ENCODE results near the gene JAZF1.

Gene JAZF1

GRCh38 chr7:27826357-27826756 is 354.2 kb downstream of the JAZF1 start:
- TF ChIP-seq ZC3H10 (CRISPR knock-in tag; IDR thresholded peaks at IDR 0.05) (no peak), CSDC2 (CRISPR knock-in tag; IDR thresholded peaks at IDR 0.05) (no peak), TOX (CRISPR knock-in tag; IDR thresholded peaks at IDR 0.05; ENCODE audit: borderline replicate concordance) (no peak), BACH2 (CRISPR knock-in tag; IDR thresholded peaks at IDR 0.05; ENCODE audit: borderline replicate concordance) (no peak), ZNF565 (CRISPR knock-in tag; conservative IDR thresholded peaks at IDR 0.05; ENCODE audit: low read depth) (no peak), SNAI2 (CRISPR knock-in tag; IDR thresholded peaks at IDR 0.05) (no peak), TCF4 (CRISPR knock-in tag; IDR thresholded peaks at IDR 0.05; ENCODE audit: borderline replicate concordance) (no peak), ARNTL (CRISPR knock-in tag; IDR thresholded peaks at IDR 0.05; ENCODE audit: borderline replicate concordance, low read depth) (no peak), ESRRG (CRISPR knock-in tag; IDR thresholded peaks at IDR 0.05) (no peak), POU6F1 (CRISPR knock-in tag; IDR thresholded peaks at IDR 0.05; ENCODE audit: borderline replicate concordance, low read depth) (no peak), CSRNP3 (CRISPR knock-in tag; IDR thresholded peaks at IDR 0.05) (no peak), TSHZ2 (CRISPR knock-in tag; IDR thresholded peaks at IDR 0.05) (no peak), ISL1 (CRISPR knock-in tag; IDR thresholded peaks at IDR 0.05) (no peak), CREB5 (CRISPR knock-in tag; IDR thresholded peaks at IDR 0.05; ENCODE audit: low read depth) (no peak), ZFP3 (CRISPR knock-in tag; IDR thresholded peaks at IDR 0.05) (no peak)
- ATAC-seq, result no peak; the same call in 2 of the 3 replicates

GRCh38 chr7:27825891-27826290 is 354.7 kb downstream of the JAZF1 start:
- TF ChIP-seq ZC3H10 (CRISPR knock-in tag; IDR thresholded peaks at IDR 0.05) (no peak), TOX (CRISPR knock-in tag; IDR thresholded peaks at IDR 0.05; ENCODE audit: borderline replicate concordance) (no peak), CSRNP3 (CRISPR knock-in tag; IDR thresholded peaks at IDR 0.05) (no peak), ISL1 (CRISPR knock-in tag; IDR thresholded peaks at IDR 0.05) (no peak), TSHZ2 (CRISPR knock-in tag; IDR thresholded peaks at IDR 0.05) (no peak), ARNTL (CRISPR knock-in tag; IDR thresholded peaks at IDR 0.05; ENCODE audit: borderline replicate concordance, low read depth) (no peak), ESRRG (CRISPR knock-in tag; IDR thresholded peaks at IDR 0.05) (no peak), PATZ1 (CRISPR knock-in tag; IDR thresholded peaks at IDR 0.05; ENCODE audit: borderline replicate concordance) (no peak), BACH2 (CRISPR knock-in tag; IDR thresholded peaks at IDR 0.05; ENCODE audit: borderline replicate concordance) (no peak), CREB5 (CRISPR knock-in tag; IDR thresholded peaks at IDR 0.05; ENCODE audit: low read depth) (no peak), ZNF565 (CRISPR knock-in tag; conservative IDR thresholded peaks at IDR 0.05; ENCODE audit: low read depth) (no peak), ZFP3 (CRISPR knock-in tag; IDR thresholded peaks at IDR 0.05) (no peak), GLIS3 (CRISPR knock-in tag; IDR thresholded peaks at IDR 0.05) (no peak), ZNF70 (CRISPR knock-in tag; IDR thresholded peaks at IDR 0.05) (no peak), CSDC2 (CRISPR knock-in tag; IDR thresholded peaks at IDR 0.05) (no peak), RARB (CRISPR knock-in tag; IDR thresholded peaks at IDR 0.05) (no peak)

More at GRCh38 chr7:27825891-27826290, 354.7 kb downstream of the JAZF1 start:
- ATAC-seq, result no peak
